HG02571 (cell line): Measurements from ENCODE around the gene MGAT5.

Source experiments
- ATAC-seq: cut with Tn5 transposase; IDR thresholded peaks from one replicate; pipeline ENCODE4 v1.9.1; 2021; ENCODE audit warnings: mild to moderate bottlenecking, moderate library complexity; ENCODE audit not compliant: unreplicated experiment

MGAT5 gene

GRCh38 chr2:134253117-134253704, 661 bp upstream of the MGAT5 start:
- peak; percentile 79 for ATAC-seq

GRCh38 chr2:134254824-134255223, 952 bp downstream of the MGAT5 start:
- ATAC-seq = no peak

DNA sequence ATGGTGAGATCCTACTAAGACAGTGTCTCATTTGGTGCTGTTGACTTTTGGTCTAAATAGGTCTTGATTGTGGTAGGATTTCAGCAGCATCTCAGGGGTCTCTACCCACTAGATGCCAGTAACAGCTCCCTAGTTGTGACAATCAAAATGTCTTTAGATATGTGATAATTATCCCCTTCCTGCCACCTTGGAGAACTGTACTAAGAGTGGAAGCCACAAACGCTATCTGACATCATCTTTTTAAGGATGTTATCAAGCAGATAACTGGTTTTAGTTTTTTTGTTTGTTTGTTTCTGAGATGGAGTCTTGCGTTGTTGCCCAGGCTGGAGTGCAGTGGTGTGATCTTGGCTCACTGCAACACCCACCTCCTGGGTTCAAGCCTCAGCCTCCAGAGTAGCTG, 3.1 kb downstream of the MGAT5 start:
- ATAC-seq = no peak

GRCh38 chr2:134257509-134257908, 3.6 kb downstream of the MGAT5 start:
- no peak for ATAC-seq

- no peak for ATAC-seq
Observed at GRCh38 chr2:134257965-134258683, 4.3 kb downstream of the MGAT5 start.

DNA sequence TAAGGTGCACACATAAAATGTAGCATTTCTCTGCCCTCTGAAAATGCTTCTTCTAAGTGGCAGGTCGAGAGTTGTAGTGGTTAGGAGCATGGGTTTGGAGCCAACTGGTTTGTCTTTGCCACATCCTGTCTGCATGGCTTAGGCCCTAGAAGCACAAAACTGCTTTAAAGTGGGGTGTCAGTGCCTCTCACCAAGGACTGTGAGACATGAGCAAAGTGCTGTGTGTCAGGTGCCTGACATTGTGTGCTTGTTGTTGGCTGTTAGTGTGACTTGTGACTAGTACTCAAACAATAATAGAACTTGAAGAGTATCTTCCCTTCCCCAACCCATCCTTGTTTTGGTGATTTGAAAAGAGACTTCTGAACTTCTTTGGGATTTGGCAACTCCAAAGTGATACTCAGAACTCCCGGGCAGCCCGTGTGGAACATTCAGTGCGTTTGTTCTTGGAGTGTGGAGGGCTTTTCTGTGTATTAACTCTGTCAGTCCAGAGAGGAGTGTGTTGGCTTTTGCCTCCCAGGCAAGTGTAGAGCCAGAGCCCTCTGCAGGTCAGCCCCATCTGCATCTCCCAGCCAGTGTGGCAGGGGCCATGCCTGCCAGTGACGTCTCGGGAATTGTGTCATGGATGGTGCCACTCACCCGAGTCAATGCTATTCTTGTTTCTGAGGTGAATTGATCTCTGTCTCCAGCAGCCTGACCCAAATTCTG, 5.0 kb downstream of the MGAT5 start:
- no peak for ATAC-seq

- ATAC-seq = no peak
Observed at GRCh38 chr2:134259571-134259970, 5.7 kb downstream of the MGAT5 start.

- ATAC-seq = no peak
Observed at GRCh38 chr2:134259994-134260393, 6.1 kb downstream of the MGAT5 start.

DNA sequence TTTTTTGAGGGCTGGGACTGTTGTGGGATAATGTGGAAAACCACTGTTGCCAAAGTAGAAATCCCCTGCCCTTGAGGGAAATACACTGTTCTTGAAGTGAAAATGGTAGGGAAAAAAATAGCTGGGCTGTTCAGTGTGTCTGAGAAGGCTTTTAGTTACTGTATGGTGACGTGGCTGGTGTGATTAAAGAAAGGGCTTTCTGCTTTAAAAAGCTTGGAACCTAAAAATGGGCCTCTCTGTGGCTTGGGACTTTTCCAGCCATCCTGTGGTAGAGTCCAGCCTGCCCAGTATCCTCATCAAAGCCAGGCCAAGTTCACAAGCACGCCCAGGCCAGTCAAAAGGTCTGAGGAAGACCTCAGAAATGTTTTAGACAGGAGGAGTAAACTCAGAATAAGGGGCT, 6.8 kb downstream of the MGAT5 start:
- no peak for ATAC-seq

- peak; percentile 43 for ATAC-seq
Observed at GRCh38 chr2:134261398-134262131, 7.7 kb downstream of the MGAT5 start.

- ATAC-seq = peak; percentile 47
Observed at GRCh38 chr2:134262684-134263083, 8.8 kb downstream of the MGAT5 start.

DNA sequence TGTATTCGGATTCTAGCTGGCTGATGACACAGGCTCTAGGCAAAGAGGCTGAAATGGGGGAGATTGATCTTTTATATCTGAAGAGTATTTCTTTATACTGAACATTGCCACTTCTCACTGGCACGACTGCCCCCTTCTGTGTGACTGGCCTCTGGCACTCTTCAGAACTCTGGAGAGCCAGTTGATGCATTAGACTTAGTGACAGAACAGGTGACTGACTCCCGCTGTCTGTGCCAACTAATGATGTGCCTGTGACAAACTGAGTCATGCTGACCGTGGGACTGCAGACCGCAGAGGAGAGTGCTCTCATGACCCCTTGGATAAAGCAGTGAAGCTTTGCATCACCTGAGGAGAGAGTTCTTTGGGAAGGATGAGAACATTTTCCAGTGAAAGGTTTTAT, 14.4 kb downstream of the MGAT5 start:
- ATAC-seq = no peak

- no peak for ATAC-seq
Observed at GRCh38 chr2:134269230-134269629, 15.4 kb downstream of the MGAT5 start.

DNA sequence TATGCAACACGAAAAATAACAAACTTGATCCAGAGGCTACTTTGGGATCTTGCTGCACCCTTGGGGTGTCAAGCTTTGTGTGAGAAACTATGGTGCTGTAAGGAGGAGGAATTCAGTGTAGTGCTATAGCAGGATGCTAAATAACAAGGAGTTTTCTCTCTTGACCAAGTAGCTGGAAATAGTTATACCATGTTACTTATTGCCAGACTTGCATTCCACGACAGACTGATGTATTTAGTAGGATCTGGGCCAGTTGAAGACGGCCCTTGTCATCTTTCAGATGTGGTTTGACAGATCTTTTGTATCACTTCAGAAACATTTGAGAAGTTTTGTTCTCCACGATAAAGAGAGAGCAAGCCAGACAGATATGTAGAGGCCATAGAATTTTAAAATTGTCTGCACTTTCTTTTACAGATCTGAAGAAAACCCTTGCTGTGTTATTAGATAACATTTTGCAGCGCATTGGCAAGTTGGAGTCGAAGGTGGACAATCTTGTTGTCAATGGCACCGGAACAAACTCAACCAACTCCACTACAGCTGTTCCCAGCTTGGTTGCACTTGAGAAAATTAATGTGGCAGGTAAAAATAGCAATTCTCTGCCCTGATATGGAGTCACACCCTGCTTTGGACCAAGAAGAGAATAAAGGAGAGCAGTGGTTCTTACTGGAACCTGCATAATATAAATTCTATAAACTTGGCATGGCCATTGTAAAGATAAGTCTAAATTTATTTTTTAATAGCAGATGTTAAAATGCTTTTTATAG, 16.3 kb downstream of the MGAT5 start:
- no peak for ATAC-seq

DNA sequence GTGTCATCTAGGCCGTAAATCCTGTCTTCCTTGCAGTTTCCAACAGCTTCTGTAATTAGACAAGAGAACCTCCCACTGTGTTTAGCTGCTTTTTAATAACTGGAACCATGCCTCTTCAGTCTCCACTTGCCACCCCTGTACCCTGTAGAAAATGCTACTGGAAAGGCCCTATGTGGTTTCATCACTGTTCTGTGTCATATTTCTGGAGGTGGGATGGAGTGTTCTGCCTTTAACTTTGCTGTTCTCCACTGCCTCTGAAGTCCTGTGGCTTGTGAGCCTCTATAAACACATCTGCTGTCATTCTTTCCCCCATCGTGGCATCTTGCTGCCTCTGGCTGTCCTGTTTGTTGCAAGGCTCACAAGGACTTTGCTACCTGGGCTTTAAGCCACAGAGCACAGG, 17.9 kb downstream of the MGAT5 start:
- ATAC-seq = no peak

DNA sequence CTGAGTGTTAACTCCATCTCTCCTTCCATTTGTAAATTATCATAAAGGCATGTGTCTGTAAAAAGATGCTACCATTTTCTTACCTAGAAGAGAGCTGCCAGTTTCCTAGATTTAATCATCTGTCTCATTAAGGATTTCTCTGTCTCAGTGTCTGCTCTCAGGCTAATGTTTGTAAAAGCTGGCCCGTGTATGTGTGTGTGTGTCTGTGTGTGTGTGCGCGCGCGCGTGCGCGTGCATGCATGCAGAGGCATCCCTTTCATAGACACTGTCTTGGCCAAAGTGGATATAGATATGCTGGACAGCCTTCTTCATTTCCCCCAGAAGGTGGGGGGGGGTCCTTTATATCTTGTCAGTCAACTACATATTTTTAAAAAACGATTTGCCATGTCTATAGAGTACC, 18.9 kb downstream of the MGAT5 start:
- no peak for ATAC-seq

- no peak for ATAC-seq
Observed at GRCh38 chr2:134273256-134273983, 19.5 kb downstream of the MGAT5 start.

DNA sequence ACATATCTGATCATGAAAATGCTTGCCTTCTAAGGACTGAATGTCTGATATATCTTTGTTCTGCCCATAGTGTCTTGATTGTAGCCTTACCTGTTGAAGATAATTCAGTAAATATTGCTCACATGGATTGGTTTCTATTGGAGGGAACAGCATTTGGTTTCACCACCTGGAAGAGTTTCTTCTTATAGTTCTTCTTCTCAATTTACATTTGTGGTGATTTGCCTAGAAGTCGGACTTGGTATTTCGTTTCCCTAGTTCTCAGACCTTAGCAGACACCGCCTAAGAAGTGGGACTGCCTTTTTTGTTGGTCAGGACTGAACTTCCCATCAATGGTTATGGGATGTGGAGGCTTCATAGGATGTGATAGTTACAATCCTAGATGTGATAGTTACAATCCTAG, 20.2 kb downstream of the MGAT5 start:
- ATAC-seq = no peak

- ATAC-seq = peak; percentile 71
Observed at GRCh38 chr2:134275058-134275862, 21.4 kb downstream of the MGAT5 start.
